ENCODE data around the gene MYO3B.
"Not testable (repeated sequence)": the region's sequence is repeated elsewhere in the genome, so short reads cannot be mapped to it uniquely, and the experiment has no call there.

MYO3B gene

DNA sequence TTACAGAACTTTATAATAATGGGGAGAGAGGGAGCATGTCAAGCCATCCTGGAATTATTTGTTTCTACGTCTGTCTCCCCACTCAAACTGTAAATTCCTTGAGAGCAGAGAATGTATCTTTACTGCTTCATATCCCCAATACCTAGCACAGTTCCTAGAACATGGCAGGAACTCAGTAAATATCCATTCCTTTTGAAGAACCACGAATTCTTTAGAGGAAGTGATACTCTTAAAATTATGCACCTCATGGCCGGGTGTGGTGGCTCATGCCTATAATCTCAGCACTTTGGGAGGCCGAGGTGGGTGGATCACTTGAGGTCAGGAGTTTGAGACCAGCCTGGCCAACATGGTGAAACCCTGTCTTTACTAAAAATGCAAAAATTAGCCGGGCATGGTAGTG is 171.3 kb downstream of the MYO3B start:
- DNase-seq, result not testable (repeated sequence)

DNA sequence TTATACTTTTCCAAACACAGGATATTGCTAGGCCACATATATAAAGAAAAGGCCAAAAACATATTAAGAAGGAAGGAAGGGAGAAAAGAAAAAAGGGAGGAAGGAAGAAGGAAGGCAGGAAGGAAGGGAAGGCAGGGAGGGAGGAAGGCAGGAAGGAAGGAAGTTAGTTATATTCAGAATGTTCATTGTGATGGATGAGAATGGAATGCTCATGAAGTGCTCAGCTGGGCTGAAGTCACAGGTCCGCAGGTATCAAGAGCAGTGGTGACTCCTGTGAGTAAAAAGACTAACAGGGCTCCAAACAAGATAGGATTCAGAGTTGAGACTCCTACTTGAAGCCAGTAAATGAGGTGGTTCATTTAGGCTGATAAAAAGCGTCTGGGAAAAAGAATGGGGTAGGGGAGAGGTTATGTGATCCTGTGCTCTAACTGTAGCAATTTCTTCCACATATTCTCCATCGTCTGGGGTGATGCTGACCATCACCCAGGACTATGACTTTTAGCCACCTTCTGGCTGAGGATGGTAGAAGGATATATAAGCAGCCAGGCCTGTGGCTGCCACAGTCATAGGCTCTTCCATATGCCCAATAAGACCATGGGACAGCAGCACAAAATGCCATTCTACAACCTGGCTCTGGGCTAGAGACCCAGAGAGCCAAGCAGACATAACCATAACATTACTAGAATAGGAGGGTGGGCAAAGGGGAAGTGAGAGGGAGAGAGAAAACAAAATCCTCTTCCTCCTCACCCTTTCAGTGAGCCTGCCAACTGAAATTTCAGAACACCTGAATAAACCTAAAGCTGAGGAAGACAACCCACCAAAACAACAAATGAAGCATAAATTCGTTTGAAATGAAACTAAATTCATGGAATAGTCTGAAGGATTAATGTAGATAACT is 173.2 kb downstream of the MYO3B start:
- no peak for DNase-seq

- DNase-seq, result no peak
Measured at GRCh38 chr2:170353723-170354122, 175.8 kb downstream of the MYO3B start.

DNA sequence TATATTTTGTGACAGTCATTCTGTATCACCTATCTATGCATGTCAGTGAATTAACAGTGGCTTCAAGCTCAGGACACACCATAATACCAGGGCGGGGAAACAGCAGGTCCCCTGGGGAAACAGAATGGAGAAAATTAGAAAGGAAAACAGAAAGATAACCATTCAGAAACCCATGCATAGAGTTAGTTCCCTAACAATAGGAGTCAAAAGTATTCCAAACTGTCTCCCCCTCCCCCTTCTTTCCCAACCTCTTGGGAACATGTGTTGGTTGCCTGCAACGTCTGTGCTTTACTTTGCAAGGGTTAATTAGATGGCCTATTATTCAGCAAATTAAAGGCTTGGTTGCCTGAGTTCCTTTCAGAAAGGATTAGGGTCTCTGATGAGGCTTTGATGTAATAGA is 176.4 kb downstream of the MYO3B start:
- DNase-seq, result no peak

GRCh38 chr2:170354855-170355780 is 177.2 kb downstream of the MYO3B start:
- DNase-seq, result no peak

- DNase-seq, result no peak
Measured at GRCh38 chr2:170359466-170359865, 181.5 kb downstream of the MYO3B start.

- no peak for DNase-seq
Measured at GRCh38 chr2:170360546-170361089, 182.7 kb downstream of the MYO3B start.

- no peak for DNase-seq
Measured at GRCh38 chr2:170361090-170361936, 183.4 kb downstream of the MYO3B start.

- DNase-seq, result no peak
Measured at GRCh38 chr2:170362313-170362870, 184.4 kb downstream of the MYO3B start.

GRCh38 chr2:170362871-170363631 is 185.1 kb downstream of the MYO3B start:
- no peak for DNase-seq

GRCh38 chr2:170365003-170365402 is 187.1 kb downstream of the MYO3B start:
- no peak for DNase-seq

DNA sequence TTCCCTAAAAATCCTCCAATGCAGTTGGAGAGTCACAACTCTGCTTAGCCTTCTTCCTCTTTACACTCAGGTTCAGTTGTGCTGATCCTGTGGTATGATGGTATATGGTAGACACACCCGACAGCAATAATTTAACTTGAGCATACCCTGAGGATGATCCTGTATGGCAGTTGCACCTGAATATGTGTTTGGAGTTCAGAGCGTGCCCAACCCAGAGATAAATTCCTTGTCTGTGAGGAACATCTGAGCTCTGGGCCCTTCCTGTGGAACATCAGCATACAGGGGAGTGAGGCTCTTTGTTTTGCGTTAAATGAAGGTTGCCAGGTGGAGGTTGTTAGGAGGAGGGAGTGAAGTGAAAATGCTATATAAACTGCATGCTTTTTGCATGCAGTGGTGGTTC is 187.7 kb downstream of the MYO3B start:
- no peak for DNase-seq

GRCh38 chr2:170368370-170368769 is 190.4 kb downstream of the MYO3B start:
- no peak for DNase-seq

DNA sequence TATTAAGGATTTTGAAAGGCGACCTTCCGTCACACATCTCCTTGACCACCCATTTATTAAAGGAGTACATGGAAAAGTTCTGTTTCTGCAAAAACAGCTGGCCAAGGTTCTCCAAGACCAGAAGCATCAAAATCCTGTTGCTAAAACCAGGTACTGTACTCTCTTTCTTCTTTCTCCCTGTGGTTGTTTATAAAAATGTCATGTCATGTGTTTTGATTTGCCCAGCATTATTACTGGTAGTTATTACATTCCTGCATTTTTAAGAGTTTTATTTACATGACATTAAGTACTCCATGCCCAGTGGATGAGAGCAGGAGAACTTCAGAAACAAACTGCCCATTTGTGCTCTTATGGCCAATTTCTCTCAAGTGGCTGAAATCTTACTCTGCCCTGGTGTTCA is 191.3 kb downstream of the MYO3B start:
- DNase-seq, result no peak

DNA sequence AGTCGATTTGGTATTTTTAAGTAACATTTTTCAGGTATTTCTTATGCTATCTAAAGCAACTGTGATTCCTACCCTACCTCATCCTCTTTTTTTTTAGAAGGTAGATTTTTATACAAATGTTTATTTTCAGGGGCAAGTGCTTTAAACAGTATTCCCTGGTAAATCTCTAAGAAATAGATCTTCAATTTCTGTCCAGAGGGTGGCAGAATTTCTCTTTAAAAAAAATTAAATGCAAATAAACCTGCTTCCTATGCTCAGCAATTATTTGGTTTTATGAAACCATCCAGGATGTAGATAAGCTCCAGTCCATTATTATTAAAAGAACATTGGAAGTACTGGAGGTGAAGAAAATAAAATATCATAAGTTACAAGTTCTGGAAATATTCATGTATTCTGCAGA is 191.9 kb downstream of the MYO3B start:
- DNase-seq, result no peak

- DNase-seq, result no peak
Measured at GRCh38 chr2:170371231-170371998, 193.5 kb downstream of the MYO3B start.

GRCh38 chr2:170375192-170375591 is 197.2 kb downstream of the MYO3B start:
- no peak for DNase-seq

DNA sequence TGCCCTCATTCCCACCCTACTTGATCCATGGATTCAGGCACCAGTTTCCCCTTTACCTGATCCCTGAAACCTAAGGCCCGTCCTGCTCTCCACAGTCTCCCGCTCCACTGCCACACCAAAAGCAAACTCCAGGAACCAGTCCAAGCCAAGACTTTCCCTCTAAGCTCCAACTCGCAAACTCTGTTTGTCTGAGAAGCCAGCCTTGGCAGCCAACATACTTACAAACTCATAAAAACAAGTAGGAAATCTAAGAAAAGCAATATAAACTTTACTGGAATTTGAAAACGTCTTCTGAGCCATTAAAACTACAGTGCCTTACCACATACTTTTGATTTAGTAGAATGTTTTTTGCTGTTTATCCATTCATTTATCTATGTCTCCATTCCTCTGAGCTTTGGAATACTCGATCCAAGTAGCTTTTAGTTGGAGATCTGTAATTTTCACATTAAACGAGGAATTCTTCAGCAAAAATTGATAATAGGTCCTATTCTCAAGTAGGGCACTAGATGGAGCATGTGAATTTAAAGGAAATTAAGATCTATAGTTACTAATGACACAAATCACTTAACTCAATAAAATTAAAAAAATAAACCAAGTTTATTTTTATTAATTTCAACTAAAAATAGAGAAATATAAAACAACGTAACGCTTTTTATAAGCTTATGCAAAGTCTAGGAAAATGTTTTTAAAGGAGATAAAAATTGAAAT is 199.7 kb downstream of the MYO3B start:
- DNase-seq, result no peak

- no peak for DNase-seq
Measured at GRCh38 chr2:170380267-170380666, 202.3 kb downstream of the MYO3B start.

- DNase-seq, result no peak
Measured at GRCh38 chr2:170381678-170382077, 203.7 kb downstream of the MYO3B start.

Data from left hindlimb (tissue), 1 donor.